HG02623 (cell line): Measurements from ENCODE around the gene TK2.
A peak's percentile ranks its signal among the peaks of the same experiment; 100 is the strongest.

Source experiments
- ATAC-seq: cut with Tn5 transposase; IDR thresholded peaks from one replicate; pipeline ENCODE4 v1.9.1; 2021; ENCODE audit warnings: moderate library complexity; ENCODE audit not compliant: unreplicated experiment

The TK2 gene

DNA sequence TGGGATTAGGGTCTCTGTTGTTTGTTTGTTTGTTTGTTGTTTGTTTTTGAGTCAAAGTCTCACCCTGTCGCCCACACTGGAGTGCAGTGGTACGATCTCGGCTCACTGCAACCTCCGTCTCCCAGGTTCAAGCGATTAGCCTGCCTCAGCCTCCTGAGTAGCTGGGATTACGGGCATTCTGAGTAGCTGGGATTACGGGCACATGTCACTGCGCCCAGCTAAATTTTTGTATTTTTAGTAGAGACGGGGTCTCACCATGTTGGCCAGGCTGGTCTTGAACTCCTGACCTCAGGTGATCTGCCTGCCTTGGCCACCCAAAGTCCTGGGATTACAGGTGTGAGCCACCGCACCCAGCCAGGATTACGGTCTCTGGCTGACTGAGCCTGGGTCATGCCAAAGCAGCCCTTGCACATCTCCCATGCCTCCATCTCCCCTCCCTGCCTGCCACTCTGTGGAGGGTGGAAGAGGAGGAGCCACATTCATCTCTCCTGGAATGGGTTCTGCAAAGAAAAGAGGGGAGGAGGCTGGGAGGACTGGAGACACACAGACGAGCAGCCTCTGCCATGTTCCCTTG is 63.6 kb downstream of the TK2 start:
- ATAC-seq = no peak

GRCh38 chr16:66485376-66485775 is 64.5 kb downstream of the TK2 start:
- no peak for ATAC-seq

GRCh38 chr16:66484453-66485213 is 65.3 kb downstream of the TK2 start:
- ATAC-seq = no peak

DNA sequence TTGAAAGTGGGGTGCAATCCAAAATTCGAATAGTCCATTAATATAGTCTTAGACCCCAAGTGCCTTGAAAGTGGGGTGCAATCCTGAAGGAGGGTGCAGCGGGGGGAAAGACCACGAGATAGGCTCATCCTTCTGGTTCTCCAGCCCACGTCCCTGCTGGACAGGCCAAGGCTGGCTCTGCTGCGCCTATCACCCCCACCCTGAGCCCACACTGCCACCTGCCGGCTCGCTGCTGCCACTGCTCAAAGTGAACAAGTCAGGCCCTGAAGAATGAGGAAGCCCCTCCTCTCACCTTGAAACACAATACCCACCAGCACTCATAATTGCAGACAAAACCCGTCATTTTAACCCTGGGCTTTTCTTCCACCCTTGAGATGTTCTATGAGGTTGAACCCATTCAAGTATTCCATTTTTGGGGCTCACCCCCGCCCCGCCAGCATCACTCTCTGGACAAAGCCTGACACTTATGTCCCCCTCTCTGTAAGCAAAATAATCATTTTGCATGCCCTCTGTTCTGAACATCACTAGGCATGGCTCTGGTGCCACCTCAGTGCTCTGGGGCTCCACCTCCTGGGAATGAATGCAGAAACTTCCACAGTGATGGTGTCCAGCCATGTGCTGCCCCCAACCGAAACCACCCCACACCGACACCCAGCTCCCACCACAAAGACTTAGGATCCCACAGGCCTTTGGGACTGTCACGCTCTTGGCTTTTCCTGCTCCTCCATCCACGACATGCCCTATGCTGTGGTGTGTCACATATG is 66.1 kb downstream of the TK2 start:
- no peak for ATAC-seq

- no peak for ATAC-seq
Observed at GRCh38 chr16:66481943-66482390, 68.0 kb downstream of the TK2 start.

DNA sequence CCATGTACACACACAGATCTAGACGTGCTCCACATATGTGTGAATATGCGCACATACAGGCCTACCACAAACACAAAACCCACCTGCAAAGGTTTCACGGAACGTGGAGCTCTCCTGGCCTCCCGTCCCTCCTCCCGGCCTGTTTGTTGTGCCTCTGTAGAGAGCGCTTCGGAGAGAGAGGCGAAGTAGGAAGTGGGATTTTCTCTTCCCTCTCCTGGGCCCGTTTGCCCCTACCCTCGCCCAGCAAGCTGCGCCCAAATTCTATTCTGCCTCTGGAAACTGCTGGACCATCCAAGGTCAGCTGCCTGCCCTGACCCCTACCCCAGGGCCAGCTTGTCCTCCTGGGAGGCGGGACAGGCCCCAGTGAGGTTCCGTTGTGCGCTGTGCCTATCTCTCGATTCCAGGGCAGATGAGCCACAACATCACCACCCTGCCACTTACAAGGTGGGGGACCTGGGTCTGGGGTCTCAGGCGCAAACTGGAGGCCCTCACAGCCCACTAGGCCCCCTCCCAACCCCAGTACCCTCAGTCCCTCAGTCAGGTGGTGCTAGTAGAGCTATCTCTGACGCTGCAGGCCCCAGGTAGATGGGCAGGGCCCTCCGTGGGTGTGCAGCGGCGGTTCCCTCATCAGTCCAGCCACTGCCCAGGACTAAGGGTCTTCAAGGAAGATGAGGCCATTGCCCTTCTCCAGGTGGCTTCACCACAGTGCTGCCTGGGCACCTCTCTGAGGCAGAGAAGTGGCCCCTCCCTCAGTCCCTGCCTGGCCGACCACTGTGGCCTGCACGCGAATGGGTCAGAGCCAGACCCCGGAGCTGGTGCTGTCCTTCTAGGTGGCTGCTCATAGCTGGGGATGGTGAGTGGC is 68.6 kb downstream of the TK2 start:
- no peak for ATAC-seq

DNA sequence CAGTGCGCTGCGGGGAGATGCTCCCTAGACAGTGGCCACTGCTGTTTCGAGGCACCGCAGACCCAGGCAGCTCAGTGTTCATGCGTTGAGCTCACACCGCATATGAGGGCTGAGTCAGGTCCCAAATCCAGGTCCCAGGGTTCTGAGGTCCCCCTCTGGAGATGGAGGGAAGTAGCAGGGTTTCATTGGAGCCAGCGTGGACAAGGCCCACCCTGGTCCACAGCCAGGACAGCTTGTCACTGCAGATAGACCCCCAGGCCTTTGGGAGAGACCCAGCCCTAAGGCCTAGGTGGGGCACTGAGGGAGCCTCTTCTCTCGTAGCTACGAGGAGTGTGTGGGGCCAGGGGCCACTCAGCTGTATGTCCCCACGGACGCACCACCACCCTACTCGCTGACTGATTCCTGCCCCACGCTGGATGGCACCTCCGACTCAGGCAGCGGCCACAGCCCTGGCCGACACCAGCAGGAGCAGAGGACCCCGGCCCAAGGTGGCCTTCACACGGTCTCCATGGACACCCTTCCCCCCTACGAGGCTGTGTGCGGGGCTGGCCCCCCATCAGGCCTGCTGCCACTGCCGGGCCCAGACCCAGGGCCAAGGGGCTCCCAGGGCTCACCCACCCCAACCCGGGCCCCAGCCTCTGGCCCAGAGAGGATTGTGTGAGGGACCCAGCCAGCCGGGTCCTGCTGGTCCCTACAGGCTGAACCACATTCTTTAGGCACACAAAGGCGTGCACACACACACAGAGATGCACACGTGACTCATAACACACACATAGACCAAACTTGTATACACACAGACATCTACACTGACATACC is 69.4 kb downstream of the TK2 start:
- ATAC-seq = no peak

- no peak for ATAC-seq
Observed at GRCh38 chr16:66479661-66480264, 70.2 kb downstream of the TK2 start.

- ATAC-seq = peak; percentile 55
Observed at GRCh38 chr16:66478733-66479511, 71.0 kb downstream of the TK2 start.

DNA sequence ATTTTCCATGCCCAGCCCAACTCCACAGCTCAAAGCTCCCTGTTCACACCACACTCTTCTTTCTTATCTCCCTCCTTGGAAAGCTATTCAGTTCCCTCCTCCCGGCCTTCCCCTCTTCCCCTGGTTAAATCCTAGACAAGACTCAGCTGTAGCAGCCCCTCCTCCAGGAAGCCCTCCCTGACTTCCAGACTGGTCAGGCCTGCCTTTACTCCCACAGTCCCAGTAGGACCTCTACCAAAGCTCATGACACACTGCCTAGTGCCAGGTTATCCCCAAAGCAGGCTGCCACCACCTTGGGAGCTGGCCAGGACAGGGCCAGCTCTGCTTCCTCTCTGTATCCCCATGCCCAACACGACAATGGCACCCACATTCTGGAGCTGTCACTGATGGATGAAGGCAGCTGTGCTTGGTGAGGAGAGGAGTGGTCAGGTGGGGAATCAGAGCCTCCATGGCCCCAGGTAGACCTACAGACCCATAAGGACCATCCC is 72.8 kb downstream of the TK2 start:
- no peak for ATAC-seq

GRCh38 chr16:66476328-66477027 is 73.4 kb downstream of the TK2 start:
- ATAC-seq = no peak

GRCh38 chr16:66475232-66475631 is 74.7 kb downstream of the TK2 start:
- ATAC-seq = no peak

DNA sequence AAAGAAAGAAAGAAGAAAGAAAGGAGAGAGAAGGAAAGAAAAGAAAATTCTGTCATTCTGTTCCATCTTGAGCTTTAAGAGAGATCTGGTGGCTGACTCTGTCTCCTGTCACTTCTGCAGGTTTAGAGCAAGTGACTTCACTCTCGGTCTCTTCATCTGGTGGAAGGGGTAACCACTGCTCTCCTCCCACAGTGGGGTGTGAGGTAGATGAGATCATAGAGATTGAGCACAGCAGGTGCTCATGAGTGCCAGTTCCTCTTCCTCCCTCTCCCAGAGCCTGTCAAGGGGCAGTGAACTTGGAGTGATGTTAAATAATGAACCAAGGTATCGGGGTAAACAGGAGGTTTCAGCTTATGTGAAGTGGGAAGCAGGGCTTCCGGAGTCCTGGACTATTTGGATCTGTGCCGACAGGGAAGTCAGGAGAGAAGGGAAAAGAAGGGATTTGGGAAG is 75.1 kb downstream of the TK2 start:
- ATAC-seq = peak; percentile 85

GRCh38 chr16:66473654-66474519 is 76.0 kb downstream of the TK2 start:
- ATAC-seq = no peak

DNA sequence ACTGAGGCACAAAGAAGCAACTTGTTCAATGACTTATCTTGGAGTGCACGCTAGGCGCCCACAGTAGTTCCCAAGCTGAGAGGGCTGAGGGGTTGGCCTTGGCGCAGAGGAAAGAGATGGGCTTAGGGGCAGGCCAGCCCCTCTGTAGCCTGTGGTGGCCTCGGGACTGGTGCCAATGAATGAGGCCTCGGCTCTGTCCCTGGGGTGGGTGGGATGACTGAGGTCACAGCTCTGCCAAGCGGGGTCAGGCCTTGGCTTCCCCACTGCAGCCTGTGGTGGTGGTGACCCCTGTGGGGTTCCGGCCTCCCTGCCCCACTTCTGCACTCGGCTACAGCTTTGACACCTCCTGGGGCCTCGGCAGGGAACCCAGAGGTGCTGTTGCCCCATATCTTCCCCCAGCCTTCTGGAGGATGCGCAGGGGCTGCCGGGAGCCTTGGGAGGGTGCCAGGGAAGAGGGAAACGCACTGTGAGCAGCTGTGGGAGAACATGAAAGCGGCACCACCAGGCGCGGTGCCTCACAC is 76.8 kb downstream of the TK2 start:
- no peak for ATAC-seq

DNA sequence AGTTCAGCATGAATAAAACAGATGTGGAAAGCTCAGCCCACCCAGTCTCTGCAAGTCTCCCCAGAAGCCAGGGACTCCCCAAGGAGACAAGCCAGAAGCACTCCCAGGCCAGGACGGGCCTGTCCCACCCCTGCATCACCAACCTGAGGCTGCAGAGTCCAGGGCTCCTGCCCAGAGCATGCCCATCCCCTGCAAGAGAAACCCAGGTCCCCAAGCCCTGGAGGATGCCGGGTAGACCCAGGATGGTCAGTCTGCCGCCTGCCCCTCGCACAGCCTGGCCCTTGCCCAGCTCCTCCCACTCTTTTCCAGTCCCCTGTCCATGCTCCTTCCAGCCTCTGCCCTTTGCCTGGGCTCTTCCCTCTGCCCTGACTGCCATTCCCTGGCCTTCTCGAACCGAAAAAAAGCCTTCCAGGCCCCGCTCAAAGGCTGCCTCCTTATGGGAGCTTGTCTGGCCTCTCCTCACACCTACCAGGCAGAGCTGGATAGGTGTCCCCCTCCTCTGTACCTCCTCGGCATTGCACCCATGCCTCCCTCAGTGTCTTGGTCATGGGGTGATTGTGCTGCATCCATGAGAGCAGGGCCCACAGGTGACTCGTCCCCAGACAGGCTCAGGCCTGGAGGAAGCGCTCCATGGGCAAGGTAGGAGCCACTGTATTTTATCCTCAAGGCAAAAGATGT is 78.1 kb downstream of the TK2 start:
- ATAC-seq = no peak
